ENCODE data around the gene ZNF185. TPM values are rescaled to one million over a fixed set of nuclear protein-coding genes. Genes with fewer than 3 reads are reported as not detected.

The ZNF185 gene
- total and polyA plus RNA-seq, 2 of the 8 experiments (the other 6 are each of a cell fraction or from before 2014, with no cell fraction given) = 15.6 to 20.1 TPM

DNA sequence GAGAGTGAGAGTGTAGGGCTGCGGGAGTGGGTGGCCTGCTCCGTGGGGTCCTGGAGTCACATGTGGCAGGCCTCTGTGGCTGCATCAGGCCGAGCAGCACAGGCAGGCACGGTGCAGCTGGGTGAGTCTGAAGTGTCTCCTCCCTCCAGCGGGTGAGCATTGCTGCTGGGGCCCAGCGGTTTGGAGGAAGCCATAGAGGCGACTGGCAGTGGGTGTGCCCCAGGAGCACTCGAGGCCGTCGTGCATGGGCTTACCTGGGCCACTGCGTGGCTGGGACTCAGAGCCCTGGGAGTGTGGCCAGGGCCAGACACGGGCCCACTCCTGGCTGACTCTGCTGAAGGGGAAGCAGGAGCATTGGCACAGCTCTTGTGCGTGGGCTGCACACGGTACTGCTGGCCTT is 10.6 kb downstream of the ZNF185 start:
- no peaks in the 10 kb centered on the region for H3K27me3 ChIP-seq (replicated peaks in 1 of 4; ENCODE audit: control insufficient read depth in 3 of 4, extremely low read depth in 1 of 4, insufficient read depth in 3 of 4, low read length in 3 of 4)
- H2BK5ac ChIP-seq (ENCODE audit: low read depth, low read length) = no peak overlapping the region
- no peak for DNase-seq (ENCODE audit: low read depth in 1 of 2, low spot score in 2 of 2)
- no peak overlapping the region for H2BK120ac ChIP-seq (replicated peaks; ENCODE audit: low read depth, low read length)
- no peaks in the 10 kb centered on the region for H3K79me1 ChIP-seq (ENCODE audit: low read depth, low read length)
- H3K27ac ChIP-seq (ENCODE audit: low read depth, low read length) = no peak overlapping the region
- no peak overlapping the region for H3K14ac ChIP-seq (ENCODE audit: insufficient read length)
- no peak overlapping the region for H2BK12ac ChIP-seq (ENCODE audit: low read depth, low read length)
- no peak overlapping the region for H4K5ac ChIP-seq (ENCODE audit: insufficient read length, low read depth, low read length)
- H3K36me3 ChIP-seq (ENCODE audit: control insufficient read depth in 2 of 4, insufficient read depth in 4 of 4, low read length in 3 of 4) = no peaks in the 10 kb centered on the region
- no peak overlapping the region for H2AK5ac ChIP-seq (ENCODE audit: low read depth, low read length)
- ChIA-PET POLR2A (ENCODE audit: partially characterized antibody) (no interaction called here), CTCF (ENCODE audit: partially characterized antibody) (interaction anchor here (0.8 kb wide), 1 partner anchor 9 kb away, joined by 3 read pairs; no protein-coding TSS in a partner anchor)
- H2AFZ ChIP-seq (ENCODE audit: low read length) = no peak overlapping the region
- H3K9me3 ChIP-seq (ENCODE audit: insufficient read depth in 2 of 2, low read depth in 1 of 2, low read length in 1 of 2) = no peaks in the 10 kb centered on the region
- peaks cover 0 to 19% (median 9%) of the 10 kb centered on the region in 4 experiments; a peak in 6 of 7 replicates for H3K4me1 ChIP-seq (replicated peaks in 1 of 4; ENCODE audit: control insufficient read depth in 3 of 4, insufficient read depth in 4 of 4, low read length in 3 of 4)
- WGBS, 2 experiments (ENCODE audit: extremely low coverage in 1 of 2, insufficient coverage in 1 of 2, insufficient read length in 1 of 2, insufficient replicate concordance in 2 of 2, low coverage in 1 of 2, low lambda C conversion rate in 2 of 2, missing lambda C conversion rate in 1 of 2) = 89% methylated on average over 5 of the region's 14 CpGs; no CpG with 5 or more reads in 1 of the 2 experiments
- no peak overlapping the region for H3K56ac ChIP-seq (replicated peaks; ENCODE audit: insufficient read length, low read depth, low read length)
- no peak overlapping the region for H2BK15ac ChIP-seq (ENCODE audit: low read length)
- no peak overlapping the region for H2BK20ac ChIP-seq (ENCODE audit: low read length)
- no peak overlapping the region for H3K4me3 ChIP-seq (ENCODE audit: extremely low read depth in 1 of 4, insufficient read depth in 2 of 4, low read depth in 3 of 4, low read length in 4 of 4)
- no peaks in the 10 kb centered on the region for H3K79me2 ChIP-seq (ENCODE audit: control insufficient read depth in 1 of 2, insufficient read depth in 2 of 2, low read length in 2 of 2)
- H4K8ac ChIP-seq (ENCODE audit: extremely low read depth, insufficient read depth, low read length) = peak overlapping the region; percentile 57; the same call in 1 of the 2 replicates
- FAIRE-seq = no peak
- H3K23me2 ChIP-seq (ENCODE audit: low read depth, low read length) = peaks cover 3% of the 10 kb centered on the region; the same call in 1 of the 2 replicates
- no peak overlapping the region for H3K23ac ChIP-seq (ENCODE audit: insufficient read length)
- H3K9ac ChIP-seq (replicated peaks in 1 of 4; ENCODE audit: extremely low read depth in 1 of 4, low read depth in 3 of 4, low read length in 3 of 4) = no peak overlapping the region
- H3K4me2 ChIP-seq (ENCODE audit: insufficient read depth in 1 of 2, low read depth in 2 of 2, low read length in 2 of 2) = no peak overlapping the region
- no peak overlapping the region for H3K4ac ChIP-seq (replicated peaks; ENCODE audit: insufficient read length, low read depth, low read length)
- no peak overlapping the region for H3K18ac ChIP-seq (ENCODE audit: extremely low read depth, low read length)
- H4K20me1 ChIP-seq (replicated peaks in 1 of 2; ENCODE audit: control insufficient read depth in 1 of 2, insufficient read depth in 2 of 2, low read length in 2 of 2) = peaks cover 0 to 2% of the 10 kb centered on the region in 2 experiments
- H4K91ac ChIP-seq (replicated peaks; ENCODE audit: insufficient read length, low read length) = no peak overlapping the region
- TF ChIP-seq ATF3 (IDR thresholded peaks at IDR 0.05; ENCODE audit: insufficient read depth, low read depth, low read length) (no peak), POLR2A (IDR thresholded peaks at IDR 0.05; ENCODE audit: control extremely low read depth in 1 of 2, low read depth in 2 of 2, low read length in 2 of 2) (no peak), TAF7 (optimal IDR thresholded peaks at IDR 0.05; ENCODE audit: borderline replicate concordance, low read depth, low read length) (no peak), CHD1 (IDR thresholded peaks at IDR 0.05; ENCODE audit: low read depth, low read length) (no peak), SRF (IDR thresholded peaks at IDR 0.05; ENCODE audit: low read depth, low read length) (no peak), KDM4A (IDR thresholded peaks at IDR 0.05; ENCODE audit: low read depth, low read length, severe bottlenecking) (no peak), POU5F1 (IDR thresholded peaks at IDR 0.05; ENCODE audit: low read depth, low read length) (no peak), SAP30 (IDR thresholded peaks at IDR 0.05; ENCODE audit: insufficient read depth, insufficient replicate concordance, low read length) (no peak), EZH2 (IDR thresholded peaks at IDR 0.05; ENCODE audit: low read depth, low read length, severe bottlenecking) (no peak), GTF2F1 (IDR thresholded peaks at IDR 0.05; ENCODE audit: borderline replicate concordance, low read depth, low read length) (no peak), RAD21 (IDR thresholded peaks at IDR 0.05 in 1 of 2, conservative IDR thresholded peaks at IDR 0.05 in 1 of 2; ENCODE audit: low read depth in 2 of 2, low read length in 2 of 2) (no peak), EP300 (IDR thresholded peaks at IDR 0.05; ENCODE audit: borderline replicate concordance in 1 of 2, low read depth in 2 of 2, low read length in 2 of 2) (no peak)

Data from H1 (cell line).